GM12872 (cell line): ENCODE results near the gene PRSS12.

Experiments used
- CTCF ChIP-seq: IDR thresholded peaks from 3 replicates; pipeline ENCODE4 v1.5.1; 2011; ENCODE audit warnings: low read depth, mild to moderate bottlenecking, low read length, moderate library complexity; ENCODE audit not compliant: insufficient read depth

The PRSS12 gene

GRCh38 chr4:118290951-118291350, 61.9 kb downstream of the PRSS12 start:
- TF ChIP-seq CTCF: no peak

- TF ChIP-seq CTCF: no peak
Observed at GRCh38 chr4:118289794-118290193, 63.0 kb downstream of the PRSS12 start.

- TF ChIP-seq CTCF: no peak
Observed at GRCh38 chr4:118287711-118288451, 64.9 kb downstream of the PRSS12 start.

- no peak for TF ChIP-seq CTCF
Observed at GRCh38 chr4:118286685-118287084, 66.1 kb downstream of the PRSS12 start.

- no peak for TF ChIP-seq CTCF
Observed at GRCh38 chr4:118285931-118286330, 66.9 kb downstream of the PRSS12 start.

- TF ChIP-seq CTCF: no peak
Observed at GRCh38 chr4:118284169-118284568, 68.6 kb downstream of the PRSS12 start.

GRCh38 chr4:118282692-118283091, 70.1 kb downstream of the PRSS12 start:
- TF ChIP-seq CTCF: no peak
